RWPE2 (cell line): ENCODE measurements around the gene APOBEC4.

Source experiments
- ATAC-seq: fragments of 200-7000 bp; cut with Tn5 transposase; 3 replicates; pipeline ENCODE4 v1.9.1; 2021; ENCODE audit warnings: low read depth
- DNase-seq: peaks from one replicate; pipeline ENCODE4 v3.0.0-alpha.2; 2020; ENCODE audit warnings: low spot score
- H3K27ac ChIP-seq: fragments of 450-650 bp; 2 replicates; pipeline ENCODE4 v1.5.1; 2017; ENCODE audit warnings: mild to moderate bottlenecking; ENCODE audit not compliant: poor library complexity, severe bottlenecking
- H3K27me3 ChIP-seq: fragments of 250-450 bp; sonication (Bioruptor Pico); 2 replicates; pipeline ENCODE4 v1.5.1; 2021; ENCODE audit warnings: mild to moderate bottlenecking, moderate library complexity; ENCODE audit not compliant: insufficient read depth, poor library complexity, severe bottlenecking
- H3K36me3 ChIP-seq: fragments of 250-450 bp; sonication (Bioruptor Pico); 2 replicates; pipeline ENCODE4 v1.5.1; 2020; ENCODE audit warnings: low read depth, mild to moderate bottlenecking, moderate library complexity
- H3K4me1 ChIP-seq: fragments of 250-450 bp; sonication (Bioruptor Pico); 2 replicates; pipeline ENCODE4 v1.5.1; 2021; ENCODE audit warnings: mild to moderate bottlenecking, moderate library complexity; ENCODE audit not compliant: insufficient read depth, poor library complexity, severe bottlenecking
- H3K4me3 ChIP-seq: fragments of 250-450 bp; sonication (Bioruptor Pico); 2 replicates; pipeline ENCODE4 v1.5.1; 2021; ENCODE audit warnings: mild to moderate bottlenecking, moderate library complexity; ENCODE audit not compliant: severe bottlenecking
- H3K9me3 ChIP-seq: fragments of 250-450 bp; sonication (Bioruptor Pico); 2 replicates; pipeline ENCODE4 v1.5.1; 2021; ENCODE audit warnings: mild to moderate bottlenecking, moderate library complexity; ENCODE audit not compliant: severe bottlenecking
- TF ChIP-seq, protein P1 (sequence below): fragments of 450-650 bp; IDR thresholded peaks from one replicate; pipeline ENCODE4 v1.5.1; 2017; ENCODE audit warnings: mild to moderate bottlenecking, moderate library complexity; ENCODE audit not compliant: poor library complexity, severe bottlenecking

APOBEC4 gene

GRCh38 chr1:183652107-183652506, 1.0 kb downstream of the APOBEC4 start:
- ATAC-seq: no peak
- peaks cover 3% of the 10 kb centered on the region for H3K27me3 ChIP-seq
- H3K36me3 ChIP-seq: no peaks in the 10 kb centered on the region
- DNase-seq: no peak
- H3K27ac ChIP-seq: no peak overlapping the region
- peaks cover 3% of the 10 kb centered on the region for H3K4me1 ChIP-seq
- no peak overlapping the region for H3K4me3 ChIP-seq
- TF ChIP-seq, protein P1, sequence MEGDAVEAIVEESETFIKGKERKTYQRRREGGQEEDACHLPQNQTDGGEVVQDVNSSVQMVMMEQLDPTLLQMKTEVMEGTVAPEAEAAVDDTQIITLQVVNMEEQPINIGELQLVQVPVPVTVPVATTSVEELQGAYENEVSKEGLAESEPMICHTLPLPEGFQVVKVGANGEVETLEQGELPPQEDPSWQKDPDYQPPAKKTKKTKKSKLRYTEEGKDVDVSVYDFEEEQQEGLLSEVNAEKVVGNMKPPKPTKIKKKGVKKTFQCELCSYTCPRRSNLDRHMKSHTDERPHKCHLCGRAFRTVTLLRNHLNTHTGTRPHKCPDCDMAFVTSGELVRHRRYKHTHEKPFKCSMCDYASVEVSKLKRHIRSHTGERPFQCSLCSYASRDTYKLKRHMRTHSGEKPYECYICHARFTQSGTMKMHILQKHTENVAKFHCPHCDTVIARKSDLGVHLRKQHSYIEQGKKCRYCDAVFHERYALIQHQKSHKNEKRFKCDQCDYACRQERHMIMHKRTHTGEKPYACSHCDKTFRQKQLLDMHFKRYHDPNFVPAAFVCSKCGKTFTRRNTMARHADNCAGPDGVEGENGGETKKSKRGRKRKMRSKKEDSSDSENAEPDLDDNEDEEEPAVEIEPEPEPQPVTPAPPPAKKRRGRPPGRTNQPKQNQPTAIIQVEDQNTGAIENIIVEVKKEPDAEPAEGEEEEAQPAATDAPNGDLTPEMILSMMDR: no peak
- H3K9me3 ChIP-seq: no peaks in the 10 kb centered on the region

DNA sequence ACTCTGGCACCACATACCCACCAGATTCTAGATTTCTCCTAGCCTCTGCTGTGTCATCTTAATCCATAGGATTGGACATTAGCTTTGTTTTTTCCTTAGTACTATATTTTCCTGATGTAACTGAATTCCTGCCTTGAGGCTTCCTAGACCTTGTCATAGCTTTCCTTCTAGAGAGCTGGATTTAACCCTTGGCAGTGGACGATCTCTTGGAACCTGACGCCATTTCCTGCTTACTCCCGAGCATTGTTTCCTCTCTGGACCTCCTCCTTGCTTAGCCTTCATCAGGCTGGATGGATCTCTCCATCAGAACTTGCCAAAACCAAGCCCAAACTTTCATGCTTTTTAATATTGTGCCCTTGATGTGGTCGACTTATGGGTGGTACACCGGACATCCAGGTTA, 1.5 kb downstream of the APOBEC4 start:
- H3K9me3 ChIP-seq: no peaks in the 10 kb centered on the region
- H3K27ac ChIP-seq: no peak overlapping the region
- ATAC-seq (no peak), DNase-seq (no peak)
- H3K36me3 ChIP-seq: no peaks in the 10 kb centered on the region
- TF ChIP-seq, protein P1: no peak
- H3K4me3 ChIP-seq: no peak overlapping the region
- peaks cover 3% of the 10 kb centered on the region for H3K4me1 ChIP-seq
- peaks cover 3% of the 10 kb centered on the region for H3K27me3 ChIP-seq

- TF ChIP-seq, protein P1: no peak
- H3K36me3 ChIP-seq: no peaks in the 10 kb centered on the region
- no peak for ATAC-seq
- no peak overlapping the region for H3K27ac ChIP-seq
- peaks cover 3% of the 10 kb centered on the region for H3K27me3 ChIP-seq
- H3K9me3 ChIP-seq: no peaks in the 10 kb centered on the region
- H3K4me3 ChIP-seq: no peak overlapping the region
- no peaks in the 10 kb centered on the region for H3K4me1 ChIP-seq
- no peak for DNase-seq
These were observed 5.1 kb downstream of the APOBEC4 start for GRCh38 chr1:183648042-183648441.

- Histone ChIP-seq H3K36me3 (no peaks in the 10 kb centered on the region), H3K27me3 (peaks cover 3% of the 10 kb centered on the region), H3K9me3 (no peaks in the 10 kb centered on the region), H3K4me1 (no peaks in the 10 kb centered on the region), H3K27ac (no peak overlapping the region), H3K4me3 (no peak overlapping the region)
- TF ChIP-seq, protein P1: no peak
- no peak for ATAC-seq
- no peak for DNase-seq
These were observed 6.3 kb downstream of the APOBEC4 start for GRCh38 chr1:183646776-183647175.

GRCh38 chr1:183645531-183645930, 7.6 kb downstream of the APOBEC4 start:
- Histone ChIP-seq H3K4me1 (no peaks in the 10 kb centered on the region), H3K36me3 (no peaks in the 10 kb centered on the region), H3K27me3 (peaks cover 3% of the 10 kb centered on the region), H3K4me3 (no peak overlapping the region), H3K27ac (no peak overlapping the region), H3K9me3 (no peaks in the 10 kb centered on the region)
- DNase-seq (no peak), ATAC-seq (no peak)
- TF ChIP-seq, protein P1: no peak
